GDM1 (cell line): ENCODE results near the gene DDIAS.
"Not testable (repeated sequence)": the region's sequence is repeated elsewhere in the genome, so short reads cannot be mapped to it uniquely, and the experiment has no call there.

ENCODE experiments used
- DNase-seq: peaks from one replicate; lab custom pipeline; 2025; lab: John Stamatoyannopoulos, UW

DDIAS gene, protein sequence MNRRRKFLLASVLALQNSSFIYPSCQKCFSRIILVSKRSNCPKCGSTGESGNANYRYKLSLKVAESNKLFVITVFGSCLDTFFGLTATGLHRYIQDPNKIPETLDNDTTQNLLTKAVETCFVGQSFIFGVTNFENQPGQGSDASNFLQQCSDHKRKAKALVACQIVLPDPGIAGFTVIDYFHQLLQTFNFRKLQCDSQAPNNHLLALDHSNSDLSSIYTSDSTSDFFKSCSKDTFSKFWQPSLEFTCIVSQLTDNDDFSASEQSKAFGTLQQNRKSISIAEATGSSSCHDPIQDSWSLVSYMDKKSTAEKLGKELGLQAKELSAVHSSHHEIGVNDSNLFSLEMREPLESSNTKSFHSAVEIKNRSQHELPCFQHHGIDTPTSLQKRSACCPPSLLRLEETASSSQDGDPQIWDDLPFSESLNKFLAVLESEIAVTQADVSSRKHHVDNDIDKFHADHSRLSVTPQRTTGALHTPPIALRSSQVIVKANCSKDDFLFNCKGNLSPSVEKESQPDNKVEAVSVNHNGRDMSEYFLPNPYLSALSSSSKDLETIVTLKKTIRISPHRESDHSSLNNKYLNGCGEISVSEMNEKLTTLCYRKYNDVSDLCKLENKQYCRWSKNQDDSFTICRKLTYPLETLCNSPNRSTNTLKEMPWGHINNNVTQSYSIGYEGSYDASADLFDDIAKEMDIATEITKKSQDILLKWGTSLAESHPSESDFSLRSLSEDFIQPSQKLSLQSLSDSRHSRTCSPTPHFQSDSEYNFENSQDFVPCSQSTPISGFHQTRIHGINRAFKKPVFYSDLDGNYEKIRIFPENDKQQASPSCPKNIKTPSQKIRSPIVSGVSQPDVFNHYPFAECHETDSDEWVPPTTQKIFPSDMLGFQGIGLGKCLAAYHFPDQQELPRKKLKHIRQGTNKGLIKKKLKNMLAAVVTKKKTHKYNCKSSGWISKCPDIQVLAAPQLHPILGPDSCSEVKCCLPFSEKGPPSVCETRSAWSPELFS

GRCh38 chr11:82901165-82901921 is at the start of gene DDIAS:
TSS of gene DDIAS (plus strand) at chr11:82901736. CDS start at chr11:82914739, 13,003 bp downstream.
- peak; percentile 91 for DNase-seq

DNA sequence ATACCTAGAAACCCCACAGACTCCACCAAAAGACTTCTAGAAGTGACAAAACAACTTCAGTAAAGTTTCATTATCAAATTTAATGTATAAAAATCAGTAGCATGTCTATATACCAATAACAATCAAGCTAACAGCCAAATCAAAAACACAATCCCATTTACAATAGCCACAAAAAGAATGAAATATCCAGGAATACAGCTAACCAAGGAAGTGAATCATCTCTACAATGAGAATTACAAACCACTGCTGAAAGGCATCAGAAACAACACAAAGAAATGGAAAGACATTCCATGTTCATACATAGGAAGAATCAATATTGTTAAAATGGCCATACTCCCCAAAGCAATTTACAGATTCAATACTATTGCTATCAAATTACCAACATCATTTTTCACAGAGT is 47.3 kb upstream of the DDIAS start:
- no peak for DNase-seq

DNA sequence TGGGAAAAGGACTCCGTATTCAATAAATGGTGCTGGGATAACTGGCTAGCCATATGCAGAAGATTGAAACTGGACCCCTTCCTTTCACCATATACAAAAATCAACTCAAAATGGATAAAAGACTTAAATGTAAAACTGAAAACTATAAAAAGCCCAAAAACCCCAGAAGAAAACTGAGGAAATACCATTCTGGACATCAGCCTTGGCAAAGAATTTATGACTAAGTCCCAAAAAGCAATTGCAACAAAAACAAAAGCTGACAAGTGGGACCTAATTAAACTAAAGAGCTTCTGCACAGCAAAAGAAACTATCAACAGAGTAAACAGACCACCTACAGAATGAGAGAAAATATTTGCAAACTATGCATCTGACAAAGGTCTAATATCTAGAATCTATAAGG is 46.6 kb upstream of the DDIAS start:
- not testable (repeated sequence) for DNase-seq

DNA sequence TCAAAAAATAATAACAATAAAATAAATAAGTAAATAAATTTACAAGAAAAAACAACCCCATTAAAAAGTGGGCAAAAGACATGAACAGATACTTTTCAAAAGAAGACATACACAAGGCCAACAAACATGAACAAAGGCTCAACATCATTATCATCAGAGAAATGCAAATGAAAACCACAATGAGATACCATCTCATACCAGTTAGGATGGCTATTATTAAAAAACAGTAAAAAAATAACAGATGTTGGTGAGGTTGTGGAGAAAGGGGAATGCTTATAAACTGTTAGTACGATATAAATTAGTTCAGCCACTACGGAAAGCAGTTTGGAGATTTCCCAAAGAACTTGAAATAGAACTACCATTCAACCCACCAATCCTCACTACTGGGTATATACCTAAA is 45.9 kb upstream of the DDIAS start:
- no peak for DNase-seq

GRCh38 chr11:82857145-82857544 is 44.4 kb upstream of the DDIAS start:
- DNase-seq = no peak

DNA sequence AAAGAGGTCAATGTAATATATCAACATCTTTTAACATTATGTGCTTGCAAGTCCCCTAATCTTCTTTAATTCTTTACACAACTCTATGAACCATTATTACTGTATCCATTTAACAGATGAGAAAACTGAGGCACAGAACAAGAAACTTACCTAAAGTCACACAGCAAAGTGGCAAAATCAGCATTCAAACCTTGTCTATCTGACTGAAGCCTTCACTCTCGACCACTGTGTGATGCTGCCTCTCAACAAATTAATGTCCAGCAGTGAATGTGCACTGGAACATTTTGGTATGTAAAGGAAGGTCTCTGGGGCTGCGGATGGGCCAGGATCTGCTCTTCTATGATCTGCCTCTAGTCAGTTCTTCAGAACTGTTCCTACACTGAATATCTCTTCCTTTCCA is 43.4 kb upstream of the DDIAS start:
- DNase-seq = no peak

GRCh38 chr11:82858556-82859091 is 42.9 kb upstream of the DDIAS start:
- DNase-seq = no peak

DNA sequence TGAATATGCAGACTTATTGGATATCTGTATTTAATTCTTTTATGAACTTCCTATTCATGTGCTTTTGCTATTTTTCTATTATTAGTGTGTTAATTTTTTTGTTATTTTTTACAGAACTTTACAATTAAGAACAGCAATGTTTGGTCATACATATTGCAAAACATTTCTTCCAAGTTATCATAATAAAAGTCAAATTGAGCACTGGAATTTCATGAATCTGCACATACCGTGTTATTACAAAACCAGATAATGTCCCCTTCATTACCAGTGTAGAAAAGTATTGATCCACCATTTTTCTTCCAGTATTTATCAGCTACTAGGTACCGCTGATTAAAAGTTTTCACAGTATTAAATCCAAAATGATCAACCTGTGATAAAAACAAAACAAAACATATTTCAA is 41.8 kb upstream of the DDIAS start:
- no peak for DNase-seq

- no peak for DNase-seq
Observed at GRCh38 chr11:82862379-82862778, 39.2 kb upstream of the DDIAS start.

DNA sequence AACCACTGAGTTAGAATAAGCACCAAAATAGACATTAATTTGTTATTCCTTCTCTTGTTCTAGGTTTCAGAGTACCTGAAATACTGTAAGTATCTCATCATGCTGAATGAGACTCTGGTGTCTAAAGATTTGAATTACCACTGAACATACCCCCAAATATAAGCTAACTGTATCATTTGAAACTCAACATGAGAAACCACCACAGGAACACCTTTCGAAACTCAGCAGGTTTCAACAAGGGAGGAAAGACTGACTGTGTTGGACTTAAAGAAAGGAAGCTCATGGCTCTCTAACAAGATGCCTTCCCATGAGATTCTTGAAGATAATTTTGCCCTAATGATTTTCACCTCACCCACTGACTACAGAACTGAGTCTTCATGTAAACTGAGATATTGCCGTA is 38.3 kb upstream of the DDIAS start:
- DNase-seq = no peak

- no peak for DNase-seq
Observed at GRCh38 chr11:82864268-82864667, 37.3 kb upstream of the DDIAS start.

DNA sequence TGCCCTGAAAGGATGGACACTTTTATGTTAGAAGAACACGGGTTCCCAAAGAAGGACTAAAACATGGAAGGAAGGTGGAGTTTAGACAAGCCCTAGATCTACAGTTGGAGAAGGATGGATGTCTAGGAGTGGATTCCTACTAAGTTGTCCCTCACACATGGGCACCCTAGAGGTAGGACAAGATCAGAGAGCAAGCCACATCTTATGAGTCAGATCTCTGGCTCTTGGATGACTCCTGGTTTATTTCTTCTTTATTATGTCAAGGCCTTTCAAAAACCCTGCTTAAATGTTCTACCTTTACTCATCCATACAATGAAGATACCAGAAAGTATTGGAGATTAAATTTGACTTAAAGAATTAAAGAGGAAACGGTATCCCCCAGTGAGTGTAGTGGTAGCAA is 35.7 kb upstream of the DDIAS start:
- DNase-seq = no peak

DNA sequence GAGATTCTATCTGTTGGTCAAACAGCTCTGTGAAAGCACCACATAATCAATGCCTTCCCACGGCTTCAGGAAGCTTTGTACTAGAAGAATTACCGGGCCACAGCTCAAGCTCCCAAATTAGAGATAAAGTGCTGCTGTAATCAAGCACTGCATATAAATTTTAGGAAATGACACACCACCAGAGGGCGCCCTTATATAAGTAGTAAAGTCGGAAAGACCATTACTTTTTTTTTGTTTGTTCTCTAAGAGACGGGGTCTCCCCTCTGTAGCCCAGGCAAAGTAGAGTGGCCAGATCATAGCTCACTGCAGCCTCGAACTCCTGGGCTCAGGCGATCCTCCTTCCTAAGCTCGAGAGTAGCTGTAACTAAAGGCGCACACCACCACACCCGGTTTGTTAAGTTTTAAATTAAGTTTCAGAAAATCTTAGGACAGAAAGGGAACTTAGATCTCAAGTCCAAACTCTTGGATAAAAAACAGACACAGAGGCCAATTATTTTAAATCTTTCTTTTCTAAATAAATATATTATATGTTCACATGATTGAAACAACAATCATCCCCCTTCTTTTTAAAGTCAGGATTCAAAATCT is 33.9 kb upstream of the DDIAS start:
- peak; percentile 36 for DNase-seq

- no peak for DNase-seq
Observed at GRCh38 chr11:82869657-82870056, 31.9 kb upstream of the DDIAS start.

DNA sequence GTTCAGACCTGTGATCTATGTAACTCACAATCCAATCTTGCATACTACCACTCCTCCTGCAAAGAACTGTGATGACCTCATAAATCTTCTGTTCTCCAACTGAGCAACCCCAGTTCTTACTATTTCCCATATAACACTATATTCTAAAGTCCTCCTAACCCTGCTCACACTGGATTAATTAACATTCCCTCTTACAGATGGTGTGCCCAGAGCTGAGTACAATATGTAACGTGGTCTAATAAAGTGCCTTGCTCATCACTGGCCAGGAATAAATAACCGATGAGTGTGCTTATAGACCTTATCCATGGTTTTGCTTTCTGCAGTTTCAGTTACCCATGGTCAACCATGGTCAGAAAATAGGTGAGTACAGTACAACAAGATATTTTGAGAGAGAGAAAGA is 29.9 kb upstream of the DDIAS start:
- DNase-seq = no peak

DNA sequence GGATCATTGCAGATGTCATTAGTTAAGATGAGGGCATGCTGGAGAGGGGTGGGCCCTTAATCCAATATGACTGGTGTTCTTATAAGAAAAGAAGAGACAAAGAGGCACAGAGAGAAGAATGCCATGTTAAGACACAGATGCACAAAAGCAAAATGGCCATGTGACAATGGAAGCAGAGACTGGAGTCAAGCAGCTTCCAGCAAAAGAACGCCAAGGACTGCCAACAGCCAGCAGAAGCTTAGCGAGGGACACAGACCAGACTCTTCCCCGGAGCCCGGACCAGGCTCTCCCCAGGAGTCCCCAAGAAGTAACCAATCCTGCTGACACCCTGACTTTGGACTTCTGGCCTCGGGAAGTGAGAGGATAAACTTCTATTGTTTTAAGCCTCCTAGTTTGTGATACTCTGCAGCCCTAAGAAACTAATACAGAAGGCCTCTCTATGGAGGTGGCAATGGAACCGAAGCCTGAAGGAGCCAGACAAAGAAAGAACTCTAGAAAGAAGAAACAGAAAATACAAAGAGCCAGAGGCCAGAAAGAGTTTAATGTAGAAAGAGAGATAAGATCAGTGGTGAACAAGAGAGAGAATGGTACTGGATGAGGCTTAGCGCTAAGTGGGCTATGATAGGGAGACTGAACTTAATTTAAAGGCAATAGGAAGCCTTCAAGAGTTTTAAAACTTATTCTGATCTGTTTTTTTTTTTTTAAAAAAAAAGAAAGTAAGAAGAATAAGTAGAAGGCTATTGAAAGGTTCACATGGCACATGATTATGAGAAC is 29.0 kb upstream of the DDIAS start:
- DNase-seq = no peak

- DNase-seq = no peak
Observed at GRCh38 chr11:82873919-82874333, 27.6 kb upstream of the DDIAS start.

DNA sequence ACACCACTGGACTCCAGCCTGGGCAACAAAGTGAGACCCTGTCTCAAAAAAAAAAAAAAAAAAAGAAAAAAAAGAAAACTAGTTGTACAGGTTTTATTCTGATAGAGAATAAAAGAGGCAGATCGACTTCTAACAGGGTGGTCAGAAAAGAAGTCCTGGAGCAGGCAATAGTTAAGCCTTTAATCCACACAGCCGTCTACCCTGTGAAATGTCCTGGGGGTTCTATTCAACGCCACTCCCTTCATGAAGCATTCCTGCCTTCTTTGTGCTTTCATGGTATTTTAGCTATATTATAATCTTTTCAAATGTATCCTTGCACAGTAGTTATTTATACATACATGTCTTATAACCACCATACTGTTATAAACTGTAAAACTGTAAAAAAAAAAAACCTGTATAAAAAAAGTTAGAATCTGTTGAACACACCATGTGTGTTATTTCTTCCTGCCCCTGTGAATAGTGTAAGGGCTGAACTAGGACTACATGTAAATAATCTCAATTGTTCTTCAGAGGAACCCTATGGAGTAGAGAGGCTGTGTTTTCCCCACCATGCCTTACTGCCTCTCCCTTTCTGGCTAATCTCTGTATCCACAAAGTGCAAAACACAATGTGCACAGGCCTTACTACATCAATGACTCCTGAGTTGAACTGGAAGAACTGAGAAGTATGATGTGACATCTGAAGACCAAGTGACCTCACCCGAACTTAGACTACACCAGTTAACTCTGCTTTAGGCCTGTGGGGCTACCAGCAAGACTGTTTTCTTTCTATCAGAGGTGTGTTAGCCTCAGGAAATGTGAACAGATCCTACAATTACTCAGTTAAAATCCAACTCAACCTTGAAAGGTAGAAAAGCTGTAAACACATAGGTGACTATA is 26.7 kb upstream of the DDIAS start:
- no peak for DNase-seq

GRCh38 chr11:82883853-82884252 is 17.7 kb upstream of the DDIAS start:
- DNase-seq = no peak
